IMR-90 (cell line): Measurements from ENCODE around the gene KLHL36. TPM values are rescaled to one million over a fixed set of nuclear protein-coding genes. Genes with fewer than 3 reads are reported as not detected.

Experiments
- ATAC-seq: fragments of 200-7000 bp; cut with Tn5 transposase; 2 replicates; pipeline ENCODE4 v1.9.1; 2020; ENCODE audit warnings: low read depth, mild to moderate bottlenecking, moderate library complexity
- BruUV-seq: library from RNA; stranded (reverse); fragments of 400-500 nt; replicated peaks from 2 replicates; lab custom pipeline; 2021; lab: Mats Ljungman, UMichigan
- CTCF ChIA-PET: fragments of 300-600 bp; formaldehyde crosslinking; extraction: SDS; loops from one replicate; lab custom pipeline; 2021; ENCODE audit warnings: antibody characterized with exemption; lab: Yijun Ruan, JAX
- POLR2A ChIA-PET: fragments of 300-600 bp; sonication (Branson Sonifier 250); formaldehyde crosslinking; loops from one replicate; lab custom pipeline; 2022; ENCODE audit warnings: antibody characterized with exemption; ENCODE audit not compliant: unreplicated experiment; lab: Charles Lee
- DNase-seq: peaks from one replicate; pipeline ENCODE4 v3.0.0; 2013
- H2AFZ ChIP-seq: replicated peaks from 2 replicates; pipeline ENCODE3; 2013; ENCODE audit warnings: low read length, mild to moderate bottlenecking; ENCODE audit not compliant: poor library complexity
- H2AK5ac ChIP-seq: 2 replicates; pipeline ENCODE4 v1.6.1; 2013; ENCODE audit warnings: low read depth, low read length, inconsistent platforms
- H2AK9ac ChIP-seq: replicated peaks from 2 replicates; pipeline ENCODE3; 2013; ENCODE audit warnings: mild to moderate bottlenecking, low read depth, low read length, moderate library complexity; ENCODE audit not compliant: poor library complexity
- H2BK120ac ChIP-seq: 2 replicates; pipeline ENCODE4 v1.6.1; 2013; ENCODE audit warnings: low read depth, low read length, inconsistent platforms
- H2BK15ac ChIP-seq: 3 replicates; pipeline ENCODE4 v1.6.1; 2013; ENCODE audit warnings: low read depth, low read length, inconsistent platforms
- H2BK20ac ChIP-seq: 2 replicates; pipeline ENCODE4 v1.6.1; 2013; ENCODE audit warnings: low read depth, mild to moderate bottlenecking, inconsistent platforms, low read length, moderate library complexity
- H2BK5ac ChIP-seq: 2 replicates; pipeline ENCODE4 v1.6.1; 2013; ENCODE audit warnings: mild to moderate bottlenecking, low read depth, low read length, inconsistent platforms; ENCODE audit not compliant: poor library complexity, severe bottlenecking
- H3K14ac ChIP-seq: replicated peaks from 2 replicates; pipeline ENCODE4 v1.6.1; 2013; ENCODE audit warnings: low read depth, low read length, inconsistent platforms
- H3K18ac ChIP-seq: 2 replicates; pipeline ENCODE4 v1.6.1; 2013; ENCODE audit warnings: low read depth, low read length, control low read depth
- H3K23ac ChIP-seq: 2 replicates; pipeline ENCODE4 v1.6.1; 2013; ENCODE audit warnings: low read depth, low read length, inconsistent platforms
- H3K27ac ChIP-seq: 2 replicates; pipeline ENCODE4 v1.5.1; 2013; ENCODE audit warnings: mild to moderate bottlenecking, control low read depth, low read length; ENCODE audit not compliant: insufficient read depth
- H3K27me3 ChIP-seq: 2 replicates; pipeline ENCODE4 v1.6.1; 2013; ENCODE audit warnings: low read length; ENCODE audit not compliant: control insufficient read depth, insufficient read depth
- H3K36me3 ChIP-seq: 2 replicates; pipeline ENCODE4 v1.6.1; 2013; ENCODE audit warnings: low read length, mixed read lengths; ENCODE audit not compliant: control insufficient read depth, insufficient read depth
- H3K4ac ChIP-seq: 2 replicates; pipeline ENCODE4 v1.6.1; 2013; ENCODE audit warnings: low read depth, low read length, inconsistent platforms
- H3K4me1 ChIP-seq: 2 replicates; pipeline ENCODE4 v1.6.1; 2013; ENCODE audit warnings: low read length, mixed read lengths; ENCODE audit not compliant: control insufficient read depth, insufficient read depth
- H3K4me2 ChIP-seq: 2 replicates; pipeline ENCODE4 v1.6.1; 2013; ENCODE audit warnings: low read depth, mild to moderate bottlenecking, control low read depth, low read length, moderate library complexity
- H3K4me3 ChIP-seq: 2 replicates; pipeline ENCODE4 v1.5.1; 2013; ENCODE audit warnings: low read depth, mild to moderate bottlenecking, control low read depth, low read length, moderate library complexity; ENCODE audit not compliant: insufficient read depth
- H3K56ac ChIP-seq: 2 replicates; pipeline ENCODE4 v1.6.1; 2013; ENCODE audit warnings: low read length, inconsistent platforms; ENCODE audit not compliant: insufficient read depth; ENCODE audit errors: extremely low read depth
- H3K79me1 ChIP-seq, 2 experiments: 2 replicates each; pipeline ENCODE4 v1.6.1; 2013; ENCODE audit warnings: low read length in 2 of 2, inconsistent platforms in 1 of 2, low read depth in 1 of 2
- H3K9ac ChIP-seq: 2 replicates; pipeline ENCODE4 v1.6.1; 2013; ENCODE audit warnings: low read depth, low read length, control low read depth
- H3K9me1 ChIP-seq: 2 replicates; pipeline ENCODE4 v1.6.1; 2013; ENCODE audit warnings: low read length, inconsistent platforms; ENCODE audit not compliant: insufficient read depth
- H3K9me3 ChIP-seq: 2 replicates; pipeline ENCODE4 v1.6.1; 2013; ENCODE audit warnings: low read length; ENCODE audit not compliant: control insufficient read depth, insufficient read depth
- H4K20me1 ChIP-seq: 2 replicates; pipeline ENCODE4 v1.6.1; 2013; ENCODE audit warnings: low read length, inconsistent platforms; ENCODE audit not compliant: insufficient read depth
- H4K5ac ChIP-seq: 2 replicates; pipeline ENCODE4 v1.6.1; 2013; ENCODE audit warnings: mild to moderate bottlenecking, low read depth, low read length, control low read depth
- H4K8ac ChIP-seq, 2 experiments: 2 replicates each; pipeline ENCODE4 v1.6.1; 2013; ENCODE audit warnings: low read depth in 2 of 2, low read length in 2 of 2, control low read depth in 1 of 2, inconsistent platforms in 1 of 2
- H4K91ac ChIP-seq: 2 replicates; pipeline ENCODE4 v1.6.1; 2013; ENCODE audit warnings: low read depth, low read length, inconsistent platforms; ENCODE audit not compliant: insufficient read depth
- BHLHE40 ChIP-seq: fragments of 150-350 bp; IDR thresholded peaks from 2 replicates; pipeline ENCODE4 v1.6.1; 2016; ENCODE audit warnings: mild to moderate bottlenecking, low read depth, low read length
- POLR2A ChIP-seq: IDR thresholded peaks from 2 replicates; pipeline ENCODE4 v1.6.1; 2012; ENCODE audit warnings: mild to moderate bottlenecking, low read depth, low read length
- WGBS, 2 experiments: methylation state at CpG; one replicate each; pipeline versions ENCODE4 v1.1.5 to v1.1.7; 2013; ENCODE audit warnings: missing lambda C conversion rate in 2 of 2; ENCODE audit not compliant: insufficient read length in 1 of 2; ENCODE audit errors: extremely low coverage in 2 of 2; 5-methylcytosine and 5-hydroxymethylcytosine counted together
- dilution Hi-C: fragments of 300-500 bp; cut with HindIII; formaldehyde crosslinking; loops from one replicate; pipeline ENCODE4 v1.14.3; 2018; ENCODE audit warnings: low sequenced_read_pairs; ENCODE audit not compliant: unreplicated experiment
- in situ Hi-C: fragments of 300-500 bp; cut with MboI; formaldehyde crosslinking; loops from 3 replicates; pipeline ENCODE4 v1.14.3; 2019; ENCODE audit warnings: low sequenced_read_pairs, inconsistent platforms, mixed read lengths
- intact Hi-C: fragments of 100-400 bp; cut with micrococcal nuclease; formaldehyde crosslinking; loops from 2 replicates; pipeline ENCODE4 v1.10.0; 2022
- polyA plus RNA-seq, 3 experiments: library from polyadenylated mRNA; depleted of rRNA; stranded (reverse); fragments of >200 nt; gene quantifications; 2 replicates each; pipeline ENCODE4 v1.2.3, GENCODE V29; 2012; ENCODE audit warnings: low replicate concordance in 1 of 3
- total RNA-seq: library from RNA; depleted of rRNA; stranded (reverse); fragments of >200 nt; gene quantifications from 2 replicates; pipeline ENCODE4 v1.2.3, GENCODE V29; 2012

KLHL36 gene
- total and polyA plus RNA-seq, 2 of the 4 experiments (the other 2 are of a cell fraction): 45.9 to 46.3 TPM

- H2BK15ac ChIP-seq: no peak overlapping the region
- peaks cover 64% of the 10 kb centered on the region for H3K36me3 ChIP-seq
- peaks cover 36% of the 10 kb centered on the region for H4K20me1 ChIP-seq
- no peak overlapping the region for H2BK20ac ChIP-seq
- no peak overlapping the region for H3K14ac ChIP-seq
- H3K4me1 ChIP-seq: peaks cover 4% of the 10 kb centered on the region
- no peak overlapping the region for H3K4me2 ChIP-seq
- H2AFZ ChIP-seq: no peak overlapping the region
- in situ Hi-C loops: no loop called here
- H2AK9ac ChIP-seq: no peak overlapping the region
- intact Hi-C loops: no loop called here
- ATAC-seq (no peak), DNase-seq (no peak)
- no peak overlapping the region for H3K4ac ChIP-seq
- ChIA-PET POLR2A (no interaction called here), CTCF (no interaction called here)
- TF ChIP-seq BHLHE40 (no peak), POLR2A (no peak)
- no peak overlapping the region for H3K56ac ChIP-seq
- peaks cover 19% of the 10 kb centered on the region for H3K9me1 ChIP-seq
- H2BK120ac ChIP-seq: no peak overlapping the region
- peaks cover 37 to 82% of the 10 kb centered on the region in 2 experiments for H3K79me1 ChIP-seq
- no peak overlapping the region for H4K91ac ChIP-seq
- no peak overlapping the region for H2AK5ac ChIP-seq
- no peak overlapping the region for H2BK5ac ChIP-seq
- H4K8ac ChIP-seq: no peak overlapping the region
- no peak overlapping the region for H3K9ac ChIP-seq
- H4K5ac ChIP-seq: no peak overlapping the region
- 86% methylated on average over 8 of the region's 11 CpGs; no CpG with 5 or more reads in 1 of the 2 experiments for WGBS, 2 experiments
- no peak overlapping the region for H3K18ac ChIP-seq
- no peak overlapping the region for H3K23ac ChIP-seq
- no peaks in the 10 kb centered on the region for H3K27me3 ChIP-seq
- dilution Hi-C loops: no loop called here
- no peaks in the 10 kb centered on the region for H3K9me3 ChIP-seq
- BruUV-seq: no TSS peak
- no peak overlapping the region for H3K27ac ChIP-seq
- H3K4me3 ChIP-seq: no peak overlapping the region
Measured at GRCh38 chr16:84658690-84659089, 10.4 kb downstream of the KLHL36 start.
